HepG2 (cell line): ENCODE results near the gene NPC1. TPM values are rescaled to one million over a fixed set of nuclear protein-coding genes. Genes with fewer than 3 reads are reported as not detected.

ENCODE experiments used
- ASH2L ChIP-seq: fragments of 300-600, 200-600 bp; sonication (generic); IDR thresholded peaks from 2 replicates; pipeline ENCODE4 v1.7.0; 2017; ENCODE audit warnings: low read depth, mild to moderate bottlenecking, moderate library complexity, mixed read lengths, low read length; ENCODE audit not compliant: insufficient read length
- BATF2 ChIP-seq: sonication (generic); formaldehyde crosslinking; IDR thresholded peaks from 2 replicates; pipeline ENCODE4 v1.8.0; 2022; ENCODE audit warnings: mild to moderate bottlenecking, missing genetic modification reagents, moderate library complexity
- CBX2 ChIP-seq, 2 experiments: fragments of 200-600 bp in 1 of 2; sonication (generic); formaldehyde crosslinking in 1 of 2; IDR thresholded peaks; 2 replicates each; pipeline versions ENCODE4 v1.7.0 to v1.8.1; 2018 to 2022; ENCODE audit warnings: low read depth in 2 of 2, low read length in 1 of 2, mild to moderate bottlenecking in 1 of 2, missing genetic modification reagents in 1 of 2
- CHD4 ChIP-seq: fragments of 200-600 bp; sonication (generic); IDR thresholded peaks from 2 replicates; pipeline ENCODE4 v1.7.0; 2017; ENCODE audit warnings: mild to moderate bottlenecking, low read length, borderline replicate concordance
- CSRNP2 ChIP-seq: sonication (generic); formaldehyde crosslinking; conservative IDR thresholded peaks from 2 replicates; pipeline ENCODE4 v1.8.0; 2022; ENCODE audit warnings: low read depth, missing genetic modification reagents
- FOXP1 ChIP-seq, 2 experiments: fragments of 450-650 bp in 1 of 2; IDR thresholded peaks; 2 replicates each; pipeline ENCODE4 v1.6.1; 2017 to 2018; ENCODE audit warnings: antibody characterized with exemption in 1 of 2
- HNRNPK ChIP-seq: fragments of 200-400 bp; formaldehyde crosslinking; IDR thresholded peaks from 2 replicates; pipeline ENCODE4 v1.6.1; 2018; ENCODE audit warnings: low read length, low read depth, moderate library complexity, mild to moderate bottlenecking; ENCODE audit not compliant: poor library complexity, severe bottlenecking
- JUND ChIP-seq: sonication (generic); formaldehyde crosslinking; IDR thresholded peaks from 2 replicates; pipeline ENCODE4 v1.8.0; 2022; ENCODE audit warnings: mild to moderate bottlenecking, missing genetic modification reagents
- KDM6A ChIP-seq: IDR thresholded peaks from 2 replicates; pipeline ENCODE4 v1.6.1; 2016; ENCODE audit warnings: low read depth
- NRL ChIP-seq: sonication (generic); formaldehyde crosslinking; IDR thresholded peaks from 2 replicates; pipeline ENCODE4 v1.5.0; 2020; ENCODE audit warnings: missing genetic modification reagents, mild to moderate bottlenecking, moderate library complexity, borderline replicate concordance
- POLR2AphosphoS5 ChIP-seq: IDR thresholded peaks from 2 replicates; pipeline ENCODE4 v1.6.1; 2012; ENCODE audit warnings: low read depth, low read length
- PRPF4 ChIP-seq: fragments of 200-400 bp; formaldehyde crosslinking; IDR thresholded peaks from 2 replicates; pipeline ENCODE4 v1.6.1; 2016; ENCODE audit warnings: low read length, low read depth; ENCODE audit not compliant: poor library complexity, severe bottlenecking
- RBFOX2 ChIP-seq: fragments of 200-400 bp; formaldehyde crosslinking; IDR thresholded peaks from 2 replicates; pipeline ENCODE4 v1.6.1; 2017; ENCODE audit warnings: low read depth, mild to moderate bottlenecking, low read length
- REPIN1 ChIP-seq: sonication (generic); formaldehyde crosslinking; IDR thresholded peaks from 2 replicates; pipeline ENCODE4 v1.8.0; 2022; ENCODE audit warnings: missing genetic modification reagents, low read depth, mild to moderate bottlenecking, borderline replicate concordance
- RFXANK ChIP-seq: IDR thresholded peaks from 2 replicates; pipeline ENCODE4 v1.6.1; 2016
- SP4 ChIP-seq: sonication (generic); formaldehyde crosslinking; IDR thresholded peaks from 2 replicates; pipeline ENCODE4 v1.8.1; 2023; ENCODE audit warnings: mild to moderate bottlenecking, missing genetic modification reagents
- TCF12 ChIP-seq, 2 experiments: fragments of 450-650 bp in 1 of 2; sonication (generic) in 1 of 2; formaldehyde crosslinking in 1 of 2; IDR thresholded peaks; 2 replicates each; pipeline versions ENCODE4 v1.6.1 to v1.8.0; 2017 to 2022; ENCODE audit warnings: antibody characterized with exemption in 1 of 2, mild to moderate bottlenecking in 1 of 2, missing genetic modification reagents in 1 of 2, moderate library complexity in 1 of 2
- TGIF2 ChIP-seq: IDR thresholded peaks from 2 replicates; pipeline ENCODE4 v1.6.1; 2016; ENCODE audit warnings: control low read depth, missing compliant biosample characterization
- ZBTB21 ChIP-seq: sonication (generic); formaldehyde crosslinking; IDR thresholded peaks from 2 replicates; pipeline ENCODE4 v1.4.0; 2020; ENCODE audit warnings: missing genetic modification reagents
- ZNF12 ChIP-seq: sonication (generic); formaldehyde crosslinking; IDR thresholded peaks from 2 replicates; pipeline ENCODE4 v1.5.0; 2020; ENCODE audit warnings: missing genetic modification reagents
- ZNF512B ChIP-seq: sonication (generic); formaldehyde crosslinking; IDR thresholded peaks from 2 replicates; pipeline ENCODE4 v1.5.1; 2020; ENCODE audit warnings: missing genetic modification reagents, mild to moderate bottlenecking, borderline replicate concordance
- ZNF567 ChIP-seq: sonication (generic); formaldehyde crosslinking; IDR thresholded peaks from 2 replicates; pipeline ENCODE4 v1.8.1; 2023; ENCODE audit warnings: mild to moderate bottlenecking, missing genetic modification reagents, borderline replicate concordance
- ZNF709 ChIP-seq: sonication (generic); formaldehyde crosslinking; IDR thresholded peaks from 2 replicates; pipeline ENCODE4 v1.5.0; 2020; ENCODE audit warnings: mild to moderate bottlenecking, missing genetic modification reagents
- ZNF879 ChIP-seq: sonication (generic); formaldehyde crosslinking; IDR thresholded peaks from 2 replicates; pipeline ENCODE4 v1.8.1; 2023; ENCODE audit warnings: missing genetic modification reagents
- polyA plus RNA-seq, 8 experiments: library from polyadenylated mRNA; depleted of rRNA in 3 of 8; stranded (reverse) in 7 of 8; unstranded in 1 of 8; fragments of >200 nt; fragmentation: Illumina TruSeq in 4 of 8; extraction: Trizol in 4 of 8; gene quantifications; 2 replicates each; pipeline versions ENCODE4 v1.2.1 to v1.2.3, GENCODE V29; 2011 to 2016; ENCODE audit warnings: low read depth in 4 of 8, missing spikeins in 1 of 8, mixed read lengths in 1 of 8; ENCODE audit not compliant: insufficient read depth in 1 of 8
- total RNA-seq, 5 experiments: library from RNA; depleted of rRNA; stranded (reverse); fragments of >200 nt; fragmentation: Illumina TruSeq; extraction: Trizol; gene quantifications; 2 replicates each; pipeline ENCODE4 v1.2.3, GENCODE V29; 2016; ENCODE audit warnings: low read depth in 1 of 5
- TF ChIP-seq, protein P1 (sequence below): sonication (generic); formaldehyde crosslinking; IDR thresholded peaks from 2 replicates; pipeline ENCODE4 v1.4.0; 2020; ENCODE audit warnings: missing genetic modification reagents, borderline replicate concordance

The NPC1 gene
- total and polyA plus RNA-seq, 2 of the 13 experiments (the other 11 are each of a cell fraction or from before 2014, with no cell fraction given), result 46.5 to 114 TPM

DNA sequence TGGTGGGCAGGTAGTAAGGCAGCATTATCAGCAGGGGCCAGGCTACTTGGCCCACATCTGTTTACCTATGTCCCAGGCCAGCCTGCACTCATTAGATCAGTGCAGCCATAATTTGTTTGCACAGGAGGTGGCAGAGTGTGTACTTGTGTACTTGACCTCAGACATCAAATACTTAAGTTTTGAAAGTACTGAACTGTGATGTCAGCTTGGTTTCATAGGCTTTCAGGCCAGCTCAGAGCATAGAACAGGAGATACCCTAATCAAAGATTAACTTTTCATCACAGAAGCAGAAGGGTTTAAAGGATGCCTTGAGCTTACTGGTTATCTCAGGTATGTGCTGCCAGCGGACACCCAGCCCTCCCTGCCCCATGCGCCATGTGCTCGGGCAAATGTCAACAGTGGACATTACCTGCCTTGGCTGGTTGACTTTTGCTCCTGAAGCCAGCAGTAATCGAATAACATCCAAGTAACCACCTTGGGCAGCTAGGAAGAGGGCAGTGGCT is 43.2 kb upstream of the NPC1 start (continued):
- TF ChIP-seq CBX2 (IDR thresholded peaks at IDR 0.05; ENCODE audit: low read depth, low read length) (no peak), CBX2 (CRISPR knock-in tag; IDR thresholded peaks at IDR 0.05; ENCODE audit: low read depth) (no peak), NRL (CRISPR knock-in tag) (no peak), ZBTB21 (no peak; the same call in 1 of the 2 replicates), JUND (CRISPR knock-in tag) (0 out of 2 replicates have a peak, but pooled peaks have one; percentile 26), REPIN1 (no peak), BATF2 (no peak), TCF12 (IDR thresholded peaks at IDR 0.05) (no peak), TCF12 (CRISPR knock-in tag; IDR thresholded peaks at IDR 0.05) (no peak), ZNF709 (CRISPR knock-in tag) (no peak), SP4 (CRISPR knock-in tag) (no peak), CHD4 (no peak), ZNF512B (CRISPR knock-in tag) (0 out of 2 replicates have a peak, but pooled peaks have one; percentile 53), ZNF12 (0 out of 2 replicates have a peak, but pooled peaks have one; percentile 16), PRPF4 (no peak), TGIF2 (no peak), POLR2AphosphoS5 (no peak), ZNF567 (CRISPR knock-in tag) (no peak), RFXANK (CRISPR knock-in tag) (no peak), RBFOX2 (no peak), KDM6A (CRISPR knock-in tag) (no peak), ZNF879 (CRISPR knock-in tag) (no peak), HNRNPK (no peak), FOXP1 (IDR thresholded peaks at IDR 0.05) (peak; percentile 66; the same call in 1 of the 2 replicates), FOXP1 (CRISPR knock-in tag; IDR thresholded peaks at IDR 0.05) (peak; percentile 91), ASH2L (no peak), CSRNP2 (no peak)
- TF ChIP-seq, protein P1, sequence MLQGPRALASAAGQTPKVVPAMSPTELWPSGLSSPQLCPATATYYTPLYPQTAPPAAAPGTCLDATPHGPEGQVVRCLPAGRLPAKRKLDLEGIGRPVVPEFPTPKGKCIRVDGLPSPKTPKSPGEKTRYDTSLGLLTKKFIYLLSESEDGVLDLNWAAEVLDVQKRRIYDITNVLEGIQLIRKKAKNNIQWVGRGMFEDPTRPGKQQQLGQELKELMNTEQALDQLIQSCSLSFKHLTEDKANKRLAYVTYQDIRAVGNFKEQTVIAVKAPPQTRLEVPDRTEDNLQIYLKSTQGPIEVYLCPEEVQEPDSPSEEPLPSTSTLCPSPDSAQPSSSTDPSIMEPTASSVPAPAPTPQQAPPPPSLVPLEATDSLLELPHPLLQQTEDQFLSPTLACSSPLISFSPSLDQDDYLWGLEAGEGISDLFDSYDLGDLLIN, result no peak
